SKM-1 (cell line): Measurements from ENCODE around the gene RNU11.
"Not testable (repeated sequence)": the region's sequence is repeated elsewhere in the genome, so short reads cannot be mapped to it uniquely, and the experiment has no call there.

Experiments used
- DNase-seq: peaks from one replicate; lab custom pipeline; 2025; ENCODE audit not compliant: unreplicated experiment; lab: John Stamatoyannopoulos, UW

Gene RNU11

DNA sequence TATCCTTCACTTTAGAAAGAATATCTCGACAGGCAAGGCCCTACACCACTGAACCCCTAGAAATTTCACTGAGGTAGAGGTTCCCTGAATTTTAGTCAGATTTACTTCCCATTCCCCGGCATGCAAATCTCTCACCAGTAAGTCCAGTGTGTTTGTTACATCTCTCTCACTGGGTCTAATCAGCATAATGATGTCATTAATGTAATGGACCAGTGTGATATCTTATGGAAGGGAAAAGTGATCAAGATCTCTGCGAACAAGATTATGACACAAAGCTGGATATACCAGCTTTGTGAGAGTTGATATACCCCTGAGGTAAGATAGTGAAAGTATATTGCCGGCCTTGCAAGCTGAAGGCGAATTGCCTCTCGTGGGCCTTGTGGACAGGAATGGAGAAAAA is 7.9 kb downstream of the RNU11 start:
- DNase-seq = no peak

DNA sequence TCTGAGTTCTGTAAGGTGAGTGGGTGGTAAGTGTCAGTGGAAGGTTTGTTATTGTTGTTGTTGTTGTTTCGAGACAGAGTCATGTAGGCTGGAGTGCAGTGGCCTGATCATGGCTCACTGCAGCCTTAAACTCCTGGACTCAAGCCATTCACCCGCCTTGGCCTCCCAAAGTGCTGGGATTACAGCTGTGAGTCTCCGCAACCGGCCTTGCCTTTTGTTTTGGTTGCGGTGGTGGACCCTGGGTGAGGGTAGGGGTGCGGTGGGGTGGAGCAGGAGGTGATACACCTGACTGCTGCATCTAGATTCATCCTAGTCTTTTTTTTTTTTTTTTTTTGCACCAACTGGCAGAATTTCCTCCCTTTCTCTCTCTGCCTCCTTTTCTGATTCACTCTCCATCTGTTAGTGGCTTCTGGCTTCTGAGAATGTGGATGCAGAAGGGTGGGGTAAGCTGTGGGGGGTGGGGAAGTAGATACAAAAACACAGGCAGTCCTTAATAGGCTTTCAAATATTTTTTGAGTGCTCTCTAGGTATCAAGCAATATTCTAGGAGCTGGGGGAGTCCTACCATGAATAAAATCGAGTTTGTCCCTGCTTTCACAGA is 15.6 kb downstream of the RNU11 start:
- no peak for DNase-seq

DNA sequence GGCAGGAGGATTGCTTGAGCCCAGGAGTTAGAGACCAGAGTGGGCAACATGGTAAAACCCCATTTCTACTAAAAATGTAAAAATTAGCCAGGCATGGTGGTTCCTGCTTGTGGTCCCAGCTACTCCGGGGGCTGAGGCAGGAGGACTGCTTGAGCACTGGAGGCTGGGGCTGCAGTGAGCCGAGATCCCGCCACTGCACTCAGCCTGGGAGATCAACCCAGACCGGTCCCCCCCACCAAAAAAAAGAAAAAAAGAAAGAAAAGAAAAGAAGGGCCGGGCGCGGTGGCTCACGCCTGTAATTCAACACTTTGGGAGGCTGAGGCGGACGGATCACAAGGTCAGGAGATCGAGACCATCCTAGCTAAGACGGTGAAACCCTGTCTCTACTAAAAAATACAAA is 18.4 kb downstream of the RNU11 start:
- no peak for DNase-seq

DNA sequence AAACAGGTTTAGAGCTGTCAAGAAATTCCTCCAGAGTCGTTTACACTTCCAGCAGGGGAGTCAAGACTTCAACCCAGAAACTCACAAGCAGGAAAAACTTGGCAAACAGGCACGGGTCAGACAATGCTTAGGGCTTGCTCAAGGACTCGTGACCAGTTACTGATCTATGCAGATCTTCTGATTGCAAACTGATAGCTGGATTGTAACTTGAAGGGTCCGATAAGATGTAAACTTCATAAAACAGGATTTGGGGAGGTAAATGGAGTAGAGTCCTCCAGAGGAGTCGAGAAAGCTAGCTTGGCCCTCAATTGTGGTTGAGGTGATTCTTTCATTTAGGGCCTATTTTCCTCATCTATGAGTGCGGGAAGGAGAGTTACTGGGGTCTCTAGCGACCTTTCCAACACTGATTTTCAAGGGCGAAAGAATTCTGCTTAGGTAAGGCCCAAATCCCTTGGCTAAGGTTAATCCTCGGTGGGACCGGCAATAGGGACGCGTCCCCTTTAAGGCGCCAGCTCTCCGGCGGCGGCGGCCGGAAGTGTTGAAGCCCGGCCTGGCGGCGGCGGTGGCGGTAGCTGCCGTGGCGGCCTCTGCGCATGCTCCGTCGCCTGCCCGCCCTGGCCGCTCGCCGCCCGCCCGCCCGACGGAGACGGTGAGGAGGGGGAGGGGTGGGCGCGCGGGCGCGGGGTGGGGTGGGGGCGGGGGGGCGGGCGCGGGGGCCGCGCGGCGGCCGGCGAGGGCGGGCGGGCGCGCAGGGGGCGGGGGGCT is 20.0 kb downstream of the RNU11 start, which contains the start of gene GMEB1:
Gene GMEB1, plus strand, starts transcription at position 594 of the 765 bp plus-strand sequence. CDS start 14,829 bp downstream, outside the sequence.
- peak; percentile 86 for DNase-seq

DNA sequence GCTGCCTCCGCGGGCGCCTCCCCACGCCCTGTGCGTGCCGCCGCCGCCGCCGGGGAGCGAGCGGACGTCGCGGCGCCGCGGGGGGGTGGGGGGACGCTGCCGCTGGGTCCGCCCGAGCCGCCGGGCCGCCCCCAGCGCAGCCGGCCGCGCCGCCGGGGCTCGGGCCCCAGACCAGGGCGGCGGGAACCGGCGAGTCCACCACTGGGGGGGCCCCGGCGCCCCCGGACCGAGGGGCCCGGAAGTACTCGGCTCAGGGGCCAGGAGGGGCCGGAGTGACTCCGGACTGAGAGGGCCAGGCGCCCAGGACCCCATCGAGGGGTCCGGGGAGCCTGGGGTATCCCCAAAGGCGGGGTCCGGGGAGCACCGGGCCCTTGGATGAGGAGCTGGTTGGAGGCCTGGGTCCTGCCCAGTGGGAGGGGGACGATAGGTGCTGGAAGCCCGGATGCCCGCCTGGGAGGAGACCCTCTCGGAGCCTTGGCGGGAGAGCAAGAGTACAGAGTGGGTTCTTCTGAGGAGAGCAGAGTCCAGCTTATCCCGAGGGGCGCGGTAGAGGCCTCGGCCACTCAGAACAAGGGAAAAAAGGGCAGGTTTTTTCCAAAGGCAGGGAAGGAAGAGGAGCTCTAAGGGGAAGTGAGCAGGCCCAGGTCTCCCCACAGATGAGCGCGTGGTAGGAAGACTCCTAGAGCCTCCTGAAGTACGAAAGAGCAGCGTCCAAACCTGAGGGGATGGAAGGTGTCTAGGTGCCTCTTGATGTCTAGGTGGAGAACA is 20.7 kb downstream of the RNU11 start:
- DNase-seq = no peak

DNA sequence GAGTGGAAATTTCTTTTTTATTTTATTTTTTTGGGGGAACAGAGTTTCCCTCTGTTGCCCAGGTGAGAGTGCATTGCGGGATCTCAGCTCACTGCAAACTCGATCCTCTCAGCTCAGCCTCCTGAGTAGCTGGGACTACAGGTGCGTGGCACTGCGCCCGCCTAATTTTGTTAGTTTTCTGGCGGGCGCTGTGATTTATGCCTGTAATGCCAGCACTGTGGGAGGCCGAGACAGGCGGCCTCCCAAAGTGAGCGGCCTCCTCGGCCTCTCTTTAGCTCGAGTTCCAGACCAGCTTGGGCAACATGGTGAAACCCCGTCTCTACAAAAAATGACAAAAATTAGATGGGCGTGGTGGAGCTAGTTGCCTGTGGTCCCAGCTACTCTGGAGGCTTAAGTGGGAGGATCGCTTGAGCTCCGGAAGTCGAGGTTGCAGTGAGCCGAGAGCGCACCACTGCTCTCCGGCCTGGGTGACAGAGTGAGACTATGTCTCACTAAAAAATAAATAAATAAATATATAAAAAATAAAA is 22.9 kb downstream of the RNU11 start:
- DNase-seq = no peak

DNA sequence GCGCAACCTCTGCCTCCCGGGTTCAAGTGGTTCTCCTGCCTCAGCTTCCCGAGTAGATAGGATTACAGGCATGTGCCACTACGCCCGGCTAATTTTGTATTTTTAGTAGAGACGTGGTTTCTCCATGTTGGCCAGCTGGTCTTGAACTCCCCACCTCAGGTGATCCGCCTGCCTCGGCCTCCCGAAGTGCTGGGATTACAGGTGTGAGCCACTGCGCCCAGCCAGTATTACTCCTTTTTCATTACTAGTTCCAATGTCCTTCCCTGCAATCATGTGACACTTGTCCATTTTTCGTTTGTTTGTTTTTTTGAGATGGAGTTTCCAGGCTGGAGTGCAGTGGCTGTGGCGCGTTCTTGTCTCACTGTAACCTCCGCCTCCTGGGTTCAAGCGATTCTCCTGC is 24.6 kb downstream of the RNU11 start:
- not testable (repeated sequence) for DNase-seq

- no peak for DNase-seq
These were observed 27.5 kb downstream of the RNU11 start for GRCh38 chr1:28675924-28676257.

- DNase-seq = no peak
These were observed 31.8 kb downstream of the RNU11 start for GRCh38 chr1:28680151-28680550.

- no peak for DNase-seq
These were observed 34.4 kb downstream of the RNU11 start for GRCh38 chr1:28682840-28683239.

- DNase-seq = no peak
These were observed 36.5 kb downstream of the RNU11 start for GRCh38 chr1:28684937-28685336.

DNA sequence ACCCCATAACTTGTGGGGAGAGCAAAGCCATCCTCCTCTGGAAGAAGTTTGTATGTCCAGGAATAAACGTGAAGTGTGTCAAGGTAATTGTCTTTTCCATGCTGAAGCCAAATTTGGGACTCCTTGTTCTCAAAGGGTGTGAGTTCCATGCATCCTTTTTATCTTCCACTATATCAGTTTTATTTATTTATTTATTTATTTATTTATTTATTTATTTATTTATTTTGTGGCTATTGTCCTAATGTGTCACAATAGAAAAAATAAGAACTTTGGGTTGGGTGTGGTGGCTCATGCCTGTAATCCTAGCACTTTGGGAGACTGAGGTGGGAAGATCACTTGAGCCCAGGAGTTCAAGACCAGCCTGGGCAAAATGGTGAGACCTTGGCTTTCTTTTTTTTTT is 43.2 kb downstream of the RNU11 start:
- not testable (repeated sequence) for DNase-seq
